HG03354 (cell line): ENCODE results near the gene TMEM170A.
"Not testable (repeated sequence)": the region's sequence is repeated elsewhere in the genome, so short reads cannot be mapped to it uniquely, and the experiment has no call there.

ENCODE experiments used
- ATAC-seq: cut with Tn5 transposase; IDR thresholded peaks from one replicate; pipeline ENCODE4 v1.9.1; 2021; ENCODE audit warnings: mild to moderate bottlenecking; ENCODE audit not compliant: unreplicated experiment, poor library complexity, severe bottlenecking

Gene TMEM170A

GRCh38 chr16:75464122-75464918 is at the start of gene TMEM170A:
TSS of gene TMEM170A (minus strand) at chr16:75464689. CDS start at chr16:75464600, 89 bp downstream.
- ATAC-seq: peak; percentile 94

GRCh38 chr16:75506574-75506973 is 42.1 kb upstream of the TMEM170A start:
- no peak for ATAC-seq

- ATAC-seq: no peak
These were observed 41.6 kb upstream of the TMEM170A start for GRCh38 chr16:75506107-75506506.

- no peak for ATAC-seq
These were observed 39.3 kb upstream of the TMEM170A start for GRCh38 chr16:75503801-75504200.

GRCh38 chr16:75502916-75503605 is 38.6 kb upstream of the TMEM170A start:
- ATAC-seq: no peak

GRCh38 chr16:75501820-75502219 is 37.3 kb upstream of the TMEM170A start:
- not testable (repeated sequence) for ATAC-seq

GRCh38 chr16:75501359-75501758 is 36.9 kb upstream of the TMEM170A start:
- no peak for ATAC-seq

GRCh38 chr16:75498605-75499322 is 34.3 kb upstream of the TMEM170A start:
- not testable (repeated sequence) for ATAC-seq

- no peak for ATAC-seq
These were observed 33.1 kb upstream of the TMEM170A start for GRCh38 chr16:75497558-75497957.

- peak; percentile 75 for ATAC-seq
These were observed 30.7 kb upstream of the TMEM170A start, which contains the start of gene CHST6 for GRCh38 chr16:75495076-75495674. TSS of gene CHST6 (minus strand) at chr16:75495441. CDS start at chr16:75479828, 15,613 bp downstream.

GRCh38 chr16:75494661-75495075 is 30.2 kb upstream of the TMEM170A start:
- no peak for ATAC-seq

- no peak for ATAC-seq
These were observed 29.7 kb upstream of the TMEM170A start for GRCh38 chr16:75494184-75494583.

GRCh38 chr16:75491876-75492275 is 27.4 kb upstream of the TMEM170A start:
- no peak for ATAC-seq

- ATAC-seq: no peak
These were observed 23.8 kb upstream of the TMEM170A start for GRCh38 chr16:75488322-75488721.

GRCh38 chr16:75486676-75487313 is 22.3 kb upstream of the TMEM170A start:
- no peak for ATAC-seq

- ATAC-seq: no peak
These were observed 21.7 kb upstream of the TMEM170A start for GRCh38 chr16:75486014-75486675.

- ATAC-seq: no peak
These were observed 20.9 kb upstream of the TMEM170A start for GRCh38 chr16:75485230-75486013.

- ATAC-seq: no peak
These were observed 18.7 kb upstream of the TMEM170A start for GRCh38 chr16:75483222-75483621.
